ENCODE measurements around the gene C3. TPM values are rescaled to one million over a fixed set of nuclear protein-coding genes. Genes with fewer than 3 reads are reported as not detected.
A peak's percentile ranks its signal among the peaks of the same experiment; 100 is the strongest.
"Not testable (repeated sequence)": the region's sequence is repeated elsewhere in the genome, so short reads cannot be mapped to it uniquely, and the experiment has no call there.

C3 gene
- total and polyA plus RNA-seq, 2 donors = 46.1 to 311 TPM

DNA sequence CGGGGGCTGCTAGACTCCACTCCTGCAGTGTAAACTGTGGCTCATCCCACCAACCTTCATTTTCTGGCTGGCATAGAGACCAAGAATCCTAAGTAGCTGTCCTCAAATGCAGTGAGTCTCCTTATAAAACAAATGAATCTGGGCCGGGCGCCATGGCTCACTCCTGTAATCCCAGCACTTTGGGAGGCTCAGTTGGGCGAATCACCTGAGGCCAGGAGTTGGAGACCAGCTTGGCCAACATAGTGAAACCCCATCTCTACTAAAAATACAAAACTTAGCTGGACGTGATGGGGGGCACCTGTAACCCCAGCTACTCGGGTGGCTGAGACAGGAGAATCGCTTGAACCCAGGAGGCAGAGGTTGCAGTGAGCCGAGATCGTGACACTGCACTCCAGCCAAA, 80.1 kb downstream of the C3 start:
- 90% methylated on average over 9 of the region's 9 CpGs for WGBS
- DNase-seq (ENCODE audit: low read depth in 6 of 9, low spot score in 9 of 9); H3K4me3 ChIP-seq (ENCODE audit: low read length in 2 of 2); H3K36me3 ChIP-seq (ENCODE audit: control insufficient read depth in 2 of 2, insufficient read depth in 2 of 2, low read length in 1 of 2); H3K27ac ChIP-seq (ENCODE audit: low read depth in 1 of 2, low read length in 1 of 2); H3K9me3 ChIP-seq (ENCODE audit: control insufficient read depth in 2 of 2, insufficient read depth in 1 of 2, low read length in 1 of 2); H3K27me3 ChIP-seq (ENCODE audit: control insufficient read depth in 2 of 2, insufficient read depth in 1 of 2, low read length in 1 of 2): not testable (repeated sequence)
- H3K4me1 ChIP-seq (ENCODE audit: control insufficient read depth in 2 of 2, insufficient read depth in 2 of 2, low read length in 2 of 2) = peaks cover 6 to 21% of the 10 kb centered on the region in 2 donors

DNA sequence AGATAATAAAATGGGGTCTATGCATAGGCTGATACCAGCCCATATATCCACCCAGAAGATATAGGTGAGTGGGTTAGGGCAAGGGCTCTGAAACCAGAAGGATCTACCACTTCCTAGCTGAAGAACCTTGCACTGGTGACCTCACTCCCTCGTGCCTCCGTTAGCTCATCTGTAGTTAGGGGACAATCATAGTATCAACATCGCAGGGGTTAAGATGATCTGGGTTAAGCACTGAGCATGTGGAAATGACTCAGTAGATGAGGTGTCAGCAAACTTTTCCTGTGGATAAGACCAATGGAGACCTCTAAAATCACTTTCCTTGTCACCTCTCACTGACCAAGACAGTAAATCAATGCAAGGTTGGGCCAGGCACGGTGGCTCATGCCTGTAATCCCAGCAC, 81.0 kb downstream of the C3 start:
- DNase-seq (ENCODE audit: low read depth in 6 of 9, low spot score in 9 of 9) = no peak
- Histone ChIP-seq H3K4me1 (ENCODE audit: control insufficient read depth in 2 of 2, insufficient read depth in 2 of 2, low read length in 2 of 2) (peaks cover 6 to 21% of the 10 kb centered on the region in 2 donors), H3K9me3 (ENCODE audit: control insufficient read depth in 2 of 2, insufficient read depth in 1 of 2, low read length in 1 of 2) (no peaks in the 10 kb centered on the region), H3K4me3 (ENCODE audit: low read length in 2 of 2) (no peak overlapping the region), H3K27me3 (ENCODE audit: control insufficient read depth in 2 of 2, insufficient read depth in 1 of 2, low read length in 1 of 2) (peaks cover 0 to 2% of the 10 kb centered on the region in 2 donors), H3K36me3 (ENCODE audit: control insufficient read depth in 2 of 2, insufficient read depth in 2 of 2, low read length in 1 of 2) (no peaks in the 10 kb centered on the region), H3K27ac (ENCODE audit: low read depth in 1 of 2, low read length in 1 of 2) (no peak overlapping the region)
- 60% methylated on average over 4 of the region's 4 CpGs for WGBS

DNA sequence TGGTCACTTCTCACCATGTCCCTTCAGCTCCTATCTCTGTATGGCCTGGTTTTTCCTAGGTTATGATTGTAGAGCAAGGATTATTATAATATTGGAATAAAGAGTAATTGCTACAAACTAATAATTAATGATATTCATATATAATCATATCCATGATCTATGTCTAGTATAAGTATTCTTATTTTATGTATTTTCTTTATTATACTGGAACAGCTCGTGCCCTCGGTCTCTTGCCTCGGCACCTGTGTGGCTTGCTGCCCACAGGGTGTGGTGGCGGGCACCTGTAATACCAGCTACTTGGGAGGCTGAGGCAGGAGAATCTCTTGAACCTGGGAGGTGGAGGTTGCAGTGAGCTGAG, 87.0 kb downstream of the C3 start:
- DNase-seq (ENCODE audit: low read depth in 6 of 9, low spot score in 9 of 9); H3K27ac ChIP-seq (ENCODE audit: low read depth in 1 of 2, low read length in 1 of 2); H3K36me3 ChIP-seq (ENCODE audit: control insufficient read depth in 2 of 2, insufficient read depth in 2 of 2, low read length in 1 of 2); H3K4me3 ChIP-seq (ENCODE audit: low read length in 2 of 2); H3K9me3 ChIP-seq (ENCODE audit: control insufficient read depth in 2 of 2, insufficient read depth in 1 of 2, low read length in 1 of 2); H3K4me1 ChIP-seq (ENCODE audit: control insufficient read depth in 2 of 2, insufficient read depth in 2 of 2, low read length in 2 of 2); H3K27me3 ChIP-seq (ENCODE audit: control insufficient read depth in 2 of 2, insufficient read depth in 1 of 2, low read length in 1 of 2): not testable (repeated sequence)
- 82% methylated on average over 4 of the region's 4 CpGs for WGBS

DNA sequence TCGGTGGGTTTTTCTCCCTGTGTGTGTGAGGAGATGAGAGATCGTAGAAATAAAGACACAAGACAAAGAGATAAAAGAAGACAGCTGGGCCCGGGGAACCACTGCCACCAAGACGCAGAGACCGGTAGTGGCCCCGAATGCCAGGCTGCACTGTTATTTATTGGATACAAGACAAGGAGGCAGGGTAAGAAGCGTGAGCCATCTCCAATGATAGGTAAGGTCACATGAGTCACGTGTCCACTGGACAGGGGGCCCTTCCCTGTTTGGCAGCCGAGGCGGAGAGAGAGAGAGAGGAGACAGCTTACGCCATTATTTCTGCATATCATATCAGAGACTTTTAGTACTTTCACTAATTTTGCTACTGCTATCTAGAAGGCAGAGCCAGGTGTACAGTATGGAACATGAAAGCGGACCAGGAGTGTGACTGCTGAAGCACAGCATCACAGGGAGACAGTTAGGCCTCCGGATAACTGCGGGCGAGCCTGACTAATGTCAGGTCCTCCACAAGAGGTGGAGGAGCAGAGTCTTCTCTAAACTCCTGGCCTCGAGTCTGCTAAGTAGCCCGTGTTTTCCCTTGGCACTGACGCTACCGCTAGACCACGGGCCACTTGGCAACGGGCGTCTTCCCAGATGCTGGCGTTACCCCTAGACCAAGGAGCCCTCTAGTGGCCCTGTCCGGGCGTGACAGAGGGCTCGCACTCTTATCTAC, 87.5 kb downstream of the C3 start:
- not testable (repeated sequence) for H3K9me3 ChIP-seq (ENCODE audit: control insufficient read depth in 2 of 2, insufficient read depth in 1 of 2, low read length in 1 of 2); H3K4me3 ChIP-seq (ENCODE audit: low read length in 2 of 2); H3K27ac ChIP-seq (ENCODE audit: low read depth in 1 of 2, low read length in 1 of 2); H3K36me3 ChIP-seq (ENCODE audit: control insufficient read depth in 2 of 2, insufficient read depth in 2 of 2, low read length in 1 of 2); H3K27me3 ChIP-seq (ENCODE audit: control insufficient read depth in 2 of 2, insufficient read depth in 1 of 2, low read length in 1 of 2); H3K4me1 ChIP-seq (ENCODE audit: control insufficient read depth in 2 of 2, insufficient read depth in 2 of 2, low read length in 2 of 2)
- peak in 2 of 9 donors; percentile 24 to 35 for DNase-seq (ENCODE audit: low read depth in 6 of 9, low spot score in 9 of 9)
- WGBS = 56% methylated on average over 26 of the region's 26 CpGs

DNA sequence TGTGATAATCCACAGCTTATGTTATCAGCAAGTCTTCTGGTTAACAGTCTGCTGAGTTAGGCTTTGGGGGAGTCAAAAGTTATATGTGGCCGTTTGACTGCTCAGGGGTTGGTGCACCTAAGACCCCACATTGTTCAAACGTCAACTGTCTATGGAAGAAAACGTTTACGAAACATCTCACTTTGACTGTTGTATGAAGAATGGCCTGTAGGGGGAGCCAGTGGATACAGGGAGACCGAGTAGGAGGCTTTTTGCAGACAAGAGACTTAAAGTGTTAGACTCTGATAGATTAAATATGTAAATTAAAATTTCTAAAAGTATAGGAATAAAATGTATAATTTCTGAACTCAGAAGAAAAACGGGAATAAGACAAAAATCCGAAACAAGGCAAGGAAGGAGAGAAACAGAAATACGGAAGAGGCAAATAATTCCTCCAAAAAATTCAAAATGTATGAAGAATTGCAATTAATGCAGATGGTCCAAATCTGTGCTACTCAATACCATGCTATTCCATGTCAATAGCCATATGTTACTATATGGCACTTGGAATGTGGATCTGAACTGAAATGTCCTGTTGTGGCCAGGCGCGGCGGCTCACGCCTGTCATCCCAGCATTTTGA, 88.3 kb downstream of the C3 start:
- 42% methylated on average over 12 of the region's 12 CpGs for WGBS
- Histone ChIP-seq H3K27me3 (ENCODE audit: control insufficient read depth in 2 of 2, insufficient read depth in 1 of 2, low read length in 1 of 2) (no peaks in the 10 kb centered on the region), H3K4me3 (ENCODE audit: low read length in 2 of 2) (no peak overlapping the region), H3K36me3 (ENCODE audit: control insufficient read depth in 2 of 2, insufficient read depth in 2 of 2, low read length in 1 of 2) (no peaks in the 10 kb centered on the region), H3K4me1 (ENCODE audit: control insufficient read depth in 2 of 2, insufficient read depth in 2 of 2, low read length in 2 of 2) (no peaks in the 10 kb centered on the region), H3K9me3 (ENCODE audit: control insufficient read depth in 2 of 2, insufficient read depth in 1 of 2, low read length in 1 of 2) (no peaks in the 10 kb centered on the region), H3K27ac (ENCODE audit: low read depth in 1 of 2, low read length in 1 of 2) (no peak overlapping the region)
- DNase-seq (ENCODE audit: low read depth in 6 of 9, low spot score in 9 of 9) = peak; percentile 45 to 91 (median 84)

Other genes starting within 250 kb of the C3 start
- 6.8 TPM for gene DENND1C, start 238.9 kb downstream of the C3 start, total RNA-seq
- 46.6 TPM for gene DENND1C, start 238.9 kb downstream of the C3 start, polyA plus RNA-seq
- 0.24 TPM for gene TUBB4A, start 218.3 kb downstream of the C3 start, total RNA-seq
- gene TUBB4A, start 218.3 kb downstream of the C3 start, polyA plus RNA-seq = 1.1 TPM
- gene TNFSF9, start 189.6 kb downstream of the C3 start, total RNA-seq = 0.52 TPM
- 2.9 TPM for gene TNFSF9, start 189.6 kb downstream of the C3 start, polyA plus RNA-seq
- gene CD70, start 129.5 kb downstream of the C3 start, total RNA-seq = 4.0 TPM
- gene CD70, start 129.5 kb downstream of the C3 start, polyA plus RNA-seq = 11.1 TPM
- gene TNFSF14, start 50.5 kb downstream of the C3 start, total RNA-seq = 2.1 TPM
- gene TNFSF14, start 50.5 kb downstream of the C3 start, polyA plus RNA-seq = 8.9 TPM
- gene GPR108, start 16.9 kb upstream of the C3 start, total RNA-seq = 34.9 TPM
- 106 TPM for gene GPR108, start 16.9 kb upstream of the C3 start, polyA plus RNA-seq
- gene TRIP10, start 19.0 kb upstream of the C3 start, total RNA-seq = 11.2 TPM
- gene TRIP10, start 19.0 kb upstream of the C3 start, polyA plus RNA-seq = 52.2 TPM
- 6.0 TPM for gene SH2D3A, start 46.8 kb upstream of the C3 start, total RNA-seq
- 18.8 TPM for gene SH2D3A, start 46.8 kb upstream of the C3 start, polyA plus RNA-seq
- gene VAV1, start 52.1 kb upstream of the C3 start, total RNA-seq = 59.3 TPM
- 42.2 TPM for gene VAV1, start 52.1 kb upstream of the C3 start, polyA plus RNA-seq
- 3.9 TPM for gene ADGRE1, start 166.9 kb upstream of the C3 start, total RNA-seq
- gene ADGRE1, start 166.9 kb upstream of the C3 start, polyA plus RNA-seq = 1.8 TPM